Esophagus mucosa (tissue), 1 donor: Measurements from ENCODE around the gene EEF1A1. TPM values are rescaled to one million over a fixed set of nuclear protein-coding genes. Genes with fewer than 3 reads are reported as not detected.
A peak's percentile ranks its signal among the peaks of the same experiment; 100 is the strongest.
"Not testable (repeated sequence)": the region's sequence is repeated elsewhere in the genome, so short reads cannot be mapped to it uniquely, and the experiment has no call there.

Source experiments
- ATAC-seq: fragments of 200-7000 bp; cut with Tn5 transposase; one replicate; pipeline ENCODE4 v1.9.1; 2020
- total RNA-seq: library from RNA; stranded (reverse); gene quantifications from one replicate; pipeline ENCODE4 v1.2.4, GENCODE V29; 2023
- donor health status: DM: yes; HTN: yes; CAD: no.

Gene EEF1A1
- total RNA-seq = 7,434 TPM

GRCh38 chr6:73520688-73521350 is at the start of gene EEF1A1:
EEF1A1 (minus strand) TSS chr6:73521032; CDS start chr6:73520026, 1,006 bp downstream.
- peak; percentile 95 for ATAC-seq

GRCh38 chr6:73569121-73569520 is 48.3 kb upstream of the EEF1A1 start:
- ATAC-seq = no peak

DNA sequence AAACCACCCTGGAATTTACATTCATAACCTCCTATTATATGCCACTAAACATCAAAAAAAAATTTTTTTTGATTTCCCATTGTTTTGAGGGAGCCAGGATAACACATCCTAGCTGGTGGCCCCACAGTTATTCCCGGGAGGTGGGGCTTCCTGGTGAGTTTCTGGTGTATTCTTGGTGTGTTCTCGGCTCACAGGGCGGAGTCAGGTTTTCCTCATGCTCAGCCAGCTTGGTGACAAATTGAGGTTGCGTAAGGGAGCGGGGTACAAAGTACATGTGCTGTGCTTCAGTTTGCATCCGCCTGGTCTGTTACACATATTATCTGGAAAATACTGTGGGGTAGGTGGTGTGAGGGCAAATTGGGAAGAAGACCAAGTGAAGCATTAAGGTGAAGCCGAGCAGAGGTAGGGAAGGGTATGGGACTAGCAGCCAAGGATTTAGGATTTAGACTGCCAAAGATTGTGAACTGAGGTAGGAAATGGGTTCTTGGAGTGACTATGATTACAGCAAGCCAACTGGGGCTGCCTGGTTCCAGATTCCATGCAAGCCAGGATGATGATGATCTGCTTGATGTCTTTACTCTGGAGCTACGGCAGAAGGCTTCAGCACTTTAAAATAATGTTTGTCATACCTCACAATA is 46.2 kb upstream of the EEF1A1 start:
- ATAC-seq = peak; percentile 90

- not testable (repeated sequence) for ATAC-seq
Measured at GRCh38 chr6:73566486-73566871, 45.6 kb upstream of the EEF1A1 start.

DNA sequence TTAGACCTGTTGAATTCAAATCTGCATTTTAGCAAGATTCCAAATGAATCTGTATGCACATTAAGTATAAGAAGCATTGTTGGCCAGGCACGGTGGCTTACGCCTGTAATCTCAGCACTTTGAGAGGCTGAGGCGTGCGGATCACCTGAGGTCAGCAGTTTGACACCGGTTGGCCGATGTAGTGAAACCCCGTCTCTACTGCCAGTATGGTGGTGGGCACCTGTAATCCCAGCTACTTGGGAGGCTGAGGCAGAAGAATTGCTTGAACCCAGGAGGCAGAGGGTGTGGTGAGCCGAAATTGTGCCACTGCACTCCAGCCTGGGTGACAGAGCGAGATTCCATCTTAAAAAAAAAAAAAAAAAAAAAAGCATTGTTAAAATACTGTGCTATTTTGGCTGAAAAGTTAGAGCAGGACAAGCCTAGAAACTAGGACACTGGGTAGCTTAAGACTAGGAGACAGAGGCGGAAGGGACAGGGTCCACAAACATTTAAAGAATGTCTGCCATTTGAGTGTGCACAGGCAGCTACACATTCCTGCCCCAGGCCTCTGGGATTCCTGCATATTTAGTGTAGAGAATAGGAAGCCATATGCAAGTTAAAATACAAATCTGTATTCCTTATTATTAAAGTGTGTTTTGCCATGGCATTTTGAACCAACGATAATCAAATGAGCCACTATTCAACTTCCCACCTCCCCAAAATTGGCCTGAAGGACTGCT is 45.1 kb upstream of the EEF1A1 start:
- no peak for ATAC-seq

- no peak for ATAC-seq
Measured at GRCh38 chr6:73564578-73565345, 43.9 kb upstream of the EEF1A1 start.

GRCh38 chr6:73562558-73562957 is 41.7 kb upstream of the EEF1A1 start:
- ATAC-seq = no peak

GRCh38 chr6:73560853-73561407 is 40.1 kb upstream of the EEF1A1 start:
- ATAC-seq = no peak

GRCh38 chr6:73560182-73560732 is 39.4 kb upstream of the EEF1A1 start:
- ATAC-seq = no peak

GRCh38 chr6:73559399-73559794 is 38.6 kb upstream of the EEF1A1 start:
- not testable (repeated sequence) for ATAC-seq

GRCh38 chr6:73558624-73559398 is 38.0 kb upstream of the EEF1A1 start:
- no peak for ATAC-seq

DNA sequence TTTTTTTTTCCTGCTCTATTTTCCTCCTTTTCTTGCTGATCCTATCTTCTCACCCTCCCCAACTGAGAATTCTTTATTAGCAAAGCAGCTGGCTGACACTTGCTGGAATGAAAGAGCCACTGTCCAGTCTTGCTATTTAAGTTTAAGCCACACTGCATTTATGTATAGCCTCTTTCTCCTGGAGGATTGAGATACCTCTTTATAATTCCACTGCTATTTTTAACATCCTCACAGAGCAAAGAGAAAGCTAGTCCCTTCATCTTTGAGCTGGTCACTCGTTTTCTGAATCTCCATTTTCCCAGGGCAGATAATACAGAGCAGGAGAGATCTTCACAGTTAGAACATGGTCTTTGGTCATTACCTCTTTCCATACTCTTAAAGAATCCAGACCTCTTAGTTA is 36.0 kb upstream of the EEF1A1 start:
- ATAC-seq = no peak

DNA sequence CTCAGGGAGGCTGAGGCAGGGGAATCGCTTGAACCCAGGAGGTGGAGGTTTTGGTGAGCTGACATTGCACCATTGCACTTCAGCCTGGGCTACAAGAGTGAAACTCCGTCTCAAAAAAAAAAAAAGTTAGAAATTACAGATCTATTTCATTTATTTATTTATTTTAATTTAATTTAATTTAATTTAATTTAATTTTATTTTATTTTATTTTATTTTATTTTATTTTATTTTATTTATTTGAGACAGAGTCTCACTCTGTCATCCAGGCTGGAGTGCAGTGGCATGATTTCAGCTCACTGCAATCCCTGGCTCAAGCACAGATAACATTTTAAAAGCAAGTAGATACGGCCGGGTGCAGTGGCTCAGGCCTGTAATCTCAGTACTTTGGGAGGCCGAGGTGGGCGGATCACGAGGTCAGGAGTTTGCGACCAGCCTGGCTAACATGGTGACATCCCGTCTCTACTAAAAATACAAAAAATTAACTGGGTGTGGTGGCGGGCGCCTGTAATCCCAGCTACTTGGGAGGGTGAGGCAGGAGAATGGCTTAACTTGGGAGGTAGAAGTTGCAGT is 34.6 kb upstream of the EEF1A1 start:
- not testable (repeated sequence) for ATAC-seq

DNA sequence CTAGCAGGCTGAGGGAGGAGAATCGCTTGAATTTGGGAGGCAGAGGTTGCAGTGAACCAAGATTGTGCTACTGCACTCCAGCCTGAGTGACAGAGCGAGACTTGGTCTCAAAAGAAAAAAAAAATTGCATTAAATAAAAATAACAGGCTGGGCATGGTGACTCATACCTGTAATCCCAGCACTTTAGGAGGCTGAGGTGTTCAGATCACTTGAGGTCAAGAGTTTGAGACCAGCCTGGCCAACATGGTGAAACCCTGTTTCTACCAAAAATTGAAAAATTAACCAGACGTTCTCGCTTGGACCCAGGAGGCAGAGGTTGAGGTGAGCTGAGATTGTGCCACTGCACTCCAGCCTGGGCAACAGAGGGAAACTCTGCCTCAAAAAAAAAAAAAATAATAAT is 30.3 kb upstream of the EEF1A1 start:
- not testable (repeated sequence) for ATAC-seq

DNA sequence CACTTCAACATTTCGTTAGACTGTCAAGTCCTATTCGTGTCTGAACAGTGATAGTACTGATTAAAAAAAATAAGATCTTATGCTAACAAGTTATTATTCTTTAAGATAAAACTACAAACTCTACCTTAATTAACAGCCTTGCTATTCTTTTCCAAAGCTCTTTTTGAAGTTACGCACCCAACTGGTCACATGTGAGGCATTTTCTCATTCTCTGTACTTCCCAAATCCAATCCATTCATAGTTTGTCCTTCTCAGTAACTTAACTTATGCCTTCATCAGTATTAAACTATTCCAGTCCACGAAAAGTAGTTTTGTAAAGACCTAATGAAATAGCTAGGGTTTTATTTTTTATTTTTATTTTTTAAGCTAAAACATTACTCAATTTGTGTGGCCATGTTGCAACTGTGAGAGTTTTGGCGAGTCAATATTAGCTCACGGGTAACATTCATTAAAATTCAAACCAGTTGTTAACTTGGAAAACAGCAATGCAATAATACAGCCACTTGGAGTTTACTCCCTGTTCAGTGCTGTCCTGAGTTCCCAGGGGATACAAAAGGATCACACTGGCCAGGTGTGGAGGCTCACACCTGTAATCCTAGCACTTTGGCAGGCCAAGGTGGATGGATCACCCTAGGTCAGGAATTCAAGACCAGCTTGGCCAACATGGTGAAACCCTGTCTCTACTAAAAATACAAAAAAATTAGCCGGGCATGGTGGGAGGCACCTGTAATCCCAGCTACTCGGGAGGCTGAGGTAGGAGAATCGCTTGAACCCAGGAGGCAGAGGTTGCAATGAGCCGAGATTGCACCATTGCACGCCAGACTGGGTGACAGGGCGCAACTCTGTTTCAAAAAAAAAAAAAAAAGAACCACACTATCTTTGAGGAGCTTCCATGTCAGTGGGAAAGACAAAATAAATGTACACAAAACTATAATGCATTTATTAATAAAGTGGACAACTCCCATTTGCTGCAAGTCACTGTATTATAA is 27.9 kb upstream of the EEF1A1 start:
- ATAC-seq = no peak

- no peak for ATAC-seq
Measured at GRCh38 chr6:73547036-73547435, 26.2 kb upstream of the EEF1A1 start.

GRCh38 chr6:73542891-73543290 is 22.1 kb upstream of the EEF1A1 start:
- no peak for ATAC-seq

DNA sequence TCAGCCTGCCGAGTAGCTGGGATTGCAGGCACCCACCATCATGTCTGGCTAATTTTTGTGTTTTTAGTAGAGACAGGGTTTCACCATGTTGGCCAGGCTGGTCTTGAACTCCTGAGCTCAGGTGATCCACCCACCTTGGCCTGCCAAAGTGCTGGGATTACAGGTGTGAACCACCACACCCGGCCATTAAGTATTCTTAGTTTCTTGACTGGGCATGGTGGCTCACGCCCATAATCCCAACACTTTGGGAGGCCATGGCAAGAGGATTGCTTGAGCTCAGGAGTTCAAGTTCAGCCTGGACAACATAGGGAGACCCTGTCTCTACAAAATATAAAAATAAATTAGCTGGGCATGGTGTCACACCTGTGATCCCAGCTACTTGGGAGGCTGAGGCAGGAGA is 21.6 kb upstream of the EEF1A1 start:
- not testable (repeated sequence) for ATAC-seq

DNA sequence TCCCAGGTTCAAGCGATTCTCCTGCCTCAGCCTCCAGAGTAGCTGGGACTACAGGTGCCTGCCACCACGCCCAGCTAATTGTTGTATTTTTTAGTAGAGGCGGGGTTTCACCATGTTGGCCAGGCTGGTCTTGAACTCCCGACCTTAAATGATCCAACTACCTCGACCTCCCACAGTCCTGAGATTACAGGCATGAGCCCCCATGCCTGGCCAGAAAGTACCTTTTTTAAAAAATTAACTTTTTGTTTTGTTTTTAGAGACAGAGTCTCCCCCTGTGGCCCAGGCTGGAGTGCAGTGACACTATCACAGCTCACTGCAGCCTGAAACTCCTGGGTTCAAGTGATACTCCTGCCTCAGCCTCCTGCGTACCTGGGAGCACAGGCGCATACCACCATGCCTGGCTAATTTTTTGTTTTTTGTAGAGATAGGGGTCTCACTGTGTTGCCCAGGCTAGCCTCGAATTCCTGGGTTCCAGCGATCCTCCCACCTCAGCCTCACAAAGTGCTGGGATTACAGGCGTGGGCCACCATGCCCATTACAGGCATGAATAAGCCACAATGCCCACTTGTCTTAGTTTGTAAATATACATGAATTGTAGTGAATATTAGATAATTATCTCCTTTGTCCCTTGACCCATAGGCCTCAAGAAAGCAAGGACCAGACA is 17.4 kb upstream of the EEF1A1 start:
- no peak for ATAC-seq
